B cell (primary cell): ENCODE measurements around the gene AKT1. TPM values are rescaled to one million over a fixed set of nuclear protein-coding genes. Genes with fewer than 3 reads are reported as not detected.

Experiments used
- ATAC-seq: fragments of 200-7000 bp; cut with Tn5 transposase; one replicate; pipeline ENCODE4 v1.10.0; 2021; ENCODE audit warnings: low read depth, mild to moderate bottlenecking, moderate number of reproducible peaks, moderate library complexity
- CTCF ChIA-PET: fragments of 350-600 bp; sonication (Branson Sonifier 250); formaldehyde crosslinking; loops from one replicate; lab custom pipeline; 2021; ENCODE audit warnings: antibody characterized with exemption, inconsistent platforms; lab: Charles Lee
- POLR2A ChIA-PET: fragments of 350-600 bp; sonication (Branson Sonifier 250); formaldehyde crosslinking; loops from one replicate; lab custom pipeline; 2021; ENCODE audit warnings: antibody characterized with exemption; lab: Charles Lee
- DNase-seq: peaks from one replicate; pipeline ENCODE4 v3.0.0; 2013
- H2AFZ ChIP-seq: 2 replicates; pipeline ENCODE4 v1.6.1; 2012; ENCODE audit warnings: mild to moderate bottlenecking, low read depth, low read length; ENCODE audit not compliant: insufficient read depth, poor library complexity, severe bottlenecking
- H3K27ac ChIP-seq, 2 donors: 1 replicate in 1 of 2; 2 replicates in 1 of 2; pipeline ENCODE4 v1.5.1; 2012 to 2013; ENCODE audit warnings: low read length in 2 of 2, mild to moderate bottlenecking in 2 of 2, moderate library complexity in 1 of 2
- H3K27me3 ChIP-seq, 4 experiments: fragments of 200-600 bp in 1 of 4; sonication (generic) in 1 of 4; replicated peaks in 1 of 4; 1 replicate in 2 of 4; 2 replicates in 2 of 4; pipeline versions ENCODE4 v1.6.1 to v1.7.0; 2013 to 2016; ENCODE audit warnings: low read length in 3 of 4, mild to moderate bottlenecking in 2 of 4, mixed read lengths in 1 of 4, moderate library complexity in 1 of 4; ENCODE audit not compliant: insufficient read depth in 4 of 4, control insufficient read depth in 3 of 4; ENCODE audit errors: control extremely low read depth in 1 of 4
- H3K36me3 ChIP-seq, 2 experiments: replicated peaks in 1 of 2; 1 replicate in 1 of 2; 2 replicates in 1 of 2; pipeline versions ENCODE4 v1.6.1 to v1.7.1; 2013; ENCODE audit warnings: low read length in 1 of 2; ENCODE audit not compliant: insufficient read depth in 2 of 2, control insufficient read depth in 1 of 2; ENCODE audit errors: control extremely low read depth in 1 of 2, extremely low read depth in 1 of 2
- H3K4me1 ChIP-seq, 2 donors: fragments of 200-600 bp in 1 of 2; sonication (generic) in 1 of 2; 1 replicate in 1 of 2; 2 replicates in 1 of 2; pipeline versions ENCODE4 v1.5.1 to v1.6.1; 2013 to 2017; ENCODE audit warnings: low read length in 2 of 2; ENCODE audit not compliant: control insufficient read depth in 2 of 2, insufficient read depth in 2 of 2
- H3K4me2 ChIP-seq: replicated peaks from 2 replicates; pipeline ENCODE3; 2012; ENCODE audit warnings: mild to moderate bottlenecking, low read depth, low read length; ENCODE audit not compliant: poor library complexity, severe bottlenecking
- H3K4me3 ChIP-seq, 5 experiments: fragments of 200-600 bp in 1 of 5; sonication (generic) in 1 of 5; 1 replicate in 3 of 5; 2 replicates in 2 of 5; pipeline versions ENCODE4 v1.5.1 to v1.7.0; 2011 to 2016; ENCODE audit warnings: low read length in 4 of 5, mild to moderate bottlenecking in 4 of 5, low read depth in 2 of 5, control low read depth in 1 of 5, moderate library complexity in 1 of 5; ENCODE audit not compliant: insufficient read depth in 1 of 5; ENCODE audit errors: control extremely low read depth in 1 of 5, extremely low read depth in 1 of 5
- H3K79me2 ChIP-seq: fragments of 200-600 bp; sonication (generic); one replicate; pipeline ENCODE4 v1.6.0; 2016; ENCODE audit warnings: low read length; ENCODE audit not compliant: control insufficient read depth, insufficient read depth
- H3K9ac ChIP-seq: fragments of 200-600 bp; sonication (generic); 2 replicates; pipeline ENCODE4 v1.6.1; 2017; ENCODE audit warnings: mild to moderate bottlenecking, low read length, moderate library complexity
- H3K9me3 ChIP-seq, 3 donors: one replicate each; pipeline versions ENCODE4 v1.6.1 to v1.7.1; 2013; ENCODE audit warnings: low read length in 2 of 3; ENCODE audit not compliant: control insufficient read depth in 2 of 3, insufficient read depth in 1 of 3; ENCODE audit errors: control extremely low read depth in 1 of 3
- H4K20me1 ChIP-seq: 2 replicates; pipeline ENCODE4 v1.6.0; 2012; ENCODE audit warnings: mild to moderate bottlenecking, low read length; ENCODE audit not compliant: insufficient read depth, control insufficient read depth, poor library complexity, severe bottlenecking
- H3K27ac Mint-ChIP-seq: one replicate; pipeline ENCODE4 v1.8.0; 2021; ENCODE audit warnings: mixed read lengths
- H3K27me3 Mint-ChIP-seq: one replicate; pipeline ENCODE4 v1.8.0; 2021; ENCODE audit warnings: mixed read lengths
- H3K4me1 Mint-ChIP-seq: one replicate; pipeline ENCODE4 v1.8.0; 2021; ENCODE audit warnings: mixed read lengths
- H3K4me3 Mint-ChIP-seq: one replicate; pipeline ENCODE4 v1.8.0; 2021; ENCODE audit warnings: mixed read lengths
- H3K9me3 Mint-ChIP-seq: one replicate; pipeline ENCODE4 v1.8.0; 2022; ENCODE audit warnings: mixed read lengths; ENCODE audit not compliant: insufficient read depth
- EZH2 ChIP-seq: IDR thresholded peaks from 2 replicates; pipeline ENCODE4 v1.6.1; 2012; ENCODE audit warnings: borderline replicate concordance, low read depth, mild to moderate bottlenecking, moderate library complexity, low read length; ENCODE audit not compliant: insufficient read depth, poor library complexity, severe bottlenecking
- WGBS: methylation state at CpG from one replicate; pipeline ENCODE4 v1.1.5; 2013; ENCODE audit warnings: missing lambda C conversion rate; ENCODE audit not compliant: insufficient coverage; 5-methylcytosine and 5-hydroxymethylcytosine counted together
- intact Hi-C: fragments of 100-400 bp; cut with micrococcal nuclease; formaldehyde crosslinking; loops from one replicate; pipeline ENCODE4 v1.10.0; 2022
- polyA plus RNA-seq: library from polyadenylated mRNA; depleted of rRNA; stranded (reverse); fragments of >200 nt; gene quantifications from 2 replicates; pipeline ENCODE4 v1.2.3, GENCODE V29; 2012
- total RNA-seq, 2 donors: library from RNA; stranded (reverse); fragments of 120-200 nt in 1 of 2; gene quantifications; 1 replicate in 1 of 2; 2 replicates in 1 of 2; pipeline versions ENCODE4 v1.2.3 to v1.2.4, GENCODE V29; 2013 to 2022
- TF ChIP-seq, protein P1 (sequence below): fragments of 200-600 bp; IDR thresholded peaks from one replicate; pipeline ENCODE4 v1.8.0; 2022; ENCODE audit warnings: antibody characterized with exemption, mild to moderate bottlenecking

Gene AKT1
- total and polyA plus RNA-seq, 2 donors (not counting 1 experiment from before 2014, with no cell fraction given), result 71.1 to 90.1 TPM

- Histone ChIP-seq H3K4me1 (peaks cover 17 to 21% of the 10 kb centered on the region in 2 donors), H3K27me3 (no peaks in the 10 kb centered on the region), H4K20me1 (peaks cover 66% of the 10 kb centered on the region), H3K4me3 (no peak overlapping the region), H3K36me3 (peaks cover 0 to 40% of the 10 kb centered on the region in 2 experiments), H2AFZ (no peak overlapping the region), H3K27ac (no peak overlapping the region), H3K4me2 (no peak overlapping the region), H3K9ac (no peak overlapping the region), H3K79me2 (peaks cover 29% of the 10 kb centered on the region), H3K9me3 (peaks cover 0 to 10% (median 0%) of the 10 kb centered on the region in 3 donors)
- Mint-ChIP-seq H3K4me3 (no peak overlapping the region), H3K4me1 (peaks cover 30% of the 10 kb centered on the region), H3K27me3 (no peaks in the 10 kb centered on the region), H3K27ac (no peak overlapping the region), H3K9me3 (no peaks in the 10 kb centered on the region)
- ChIA-PET POLR2A (no interaction called here), CTCF (interaction anchor here (0.5 to 1.0 kb wide), 3 partner anchors 12 to 99 kb away, joined by 3 to 4 read pairs (median 4); no protein-coding TSS in a partner anchor)
- intact Hi-C loops, result no loop called here
- TF ChIP-seq EZH2, result no peak
- DNase-seq, result no peak
- 68% methylated on average over 24 of the region's 27 CpGs for WGBS
- no peak for ATAC-seq
These were observed 38.9 kb downstream of the AKT1 start for GRCh38 chr14:104756477-104757237.

- no peaks in the 10 kb centered on the region for H3K27me3 Mint-ChIP-seq
- Histone ChIP-seq H3K4me1 (peaks cover 18 to 21% of the 10 kb centered on the region in 2 donors), H3K9me3 (peaks cover 0 to 11% (median 0%) of the 10 kb centered on the region in 3 donors), H3K79me2 (peaks cover 29% of the 10 kb centered on the region), H3K9ac (no peak overlapping the region), H2AFZ (no peak overlapping the region), H3K4me2 (no peak overlapping the region), H3K27ac (no peak overlapping the region), H3K36me3 (peaks cover 0 to 40% of the 10 kb centered on the region in 2 experiments), H3K27me3 (no peaks in the 10 kb centered on the region), H4K20me1 (peaks cover 58% of the 10 kb centered on the region), H3K4me3 (no peak overlapping the region)
- intact Hi-C loops, result no loop called here
- 87% methylated on average over 11 of the region's 11 CpGs for WGBS
- no peak for TF ChIP-seq EZH2
- TF ChIP-seq, protein P1, sequence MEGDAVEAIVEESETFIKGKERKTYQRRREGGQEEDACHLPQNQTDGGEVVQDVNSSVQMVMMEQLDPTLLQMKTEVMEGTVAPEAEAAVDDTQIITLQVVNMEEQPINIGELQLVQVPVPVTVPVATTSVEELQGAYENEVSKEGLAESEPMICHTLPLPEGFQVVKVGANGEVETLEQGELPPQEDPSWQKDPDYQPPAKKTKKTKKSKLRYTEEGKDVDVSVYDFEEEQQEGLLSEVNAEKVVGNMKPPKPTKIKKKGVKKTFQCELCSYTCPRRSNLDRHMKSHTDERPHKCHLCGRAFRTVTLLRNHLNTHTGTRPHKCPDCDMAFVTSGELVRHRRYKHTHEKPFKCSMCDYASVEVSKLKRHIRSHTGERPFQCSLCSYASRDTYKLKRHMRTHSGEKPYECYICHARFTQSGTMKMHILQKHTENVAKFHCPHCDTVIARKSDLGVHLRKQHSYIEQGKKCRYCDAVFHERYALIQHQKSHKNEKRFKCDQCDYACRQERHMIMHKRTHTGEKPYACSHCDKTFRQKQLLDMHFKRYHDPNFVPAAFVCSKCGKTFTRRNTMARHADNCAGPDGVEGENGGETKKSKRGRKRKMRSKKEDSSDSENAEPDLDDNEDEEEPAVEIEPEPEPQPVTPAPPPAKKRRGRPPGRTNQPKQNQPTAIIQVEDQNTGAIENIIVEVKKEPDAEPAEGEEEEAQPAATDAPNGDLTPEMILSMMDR, result no peak
- ChIA-PET POLR2A (no interaction called here), CTCF (interaction anchor here (2.5 kb wide), 1 partner anchor 13 kb away, joined by 13 read pairs; no protein-coding TSS in a partner anchor)
- no peak overlapping the region for H3K27ac Mint-ChIP-seq
- ATAC-seq (no peak), DNase-seq (no peak)
- H3K4me3 Mint-ChIP-seq, result no peak overlapping the region
- no peaks in the 10 kb centered on the region for H3K9me3 Mint-ChIP-seq
- peaks cover 33% of the 10 kb centered on the region for H3K4me1 Mint-ChIP-seq
These were observed 39.9 kb downstream of the AKT1 start for GRCh38 chr14:104755621-104756020.
